Sigmoid colon (tissue), 7 donors: ENCODE measurements around the gene ADAMTSL2. TPM values are rescaled to one million over a fixed set of nuclear protein-coding genes. Genes with fewer than 3 reads are reported as not detected.

Experiments used
- DNase-seq: peaks from one replicate; pipeline ENCODE4 v3.0.0-alpha.2; 2019
- H3K27ac ChIP-seq, 4 donors: fragments of 200-600 bp; sonication (generic); one replicate each; pipeline ENCODE4 v1.5.1; 2016 to 2019; ENCODE audit warnings: mild to moderate bottlenecking in 1 of 4
- H3K27me3 ChIP-seq, 3 donors: fragments of 200-600 bp; sonication (generic); one replicate each; pipeline ENCODE4 v1.5.1; 2019; ENCODE audit warnings: mild to moderate bottlenecking in 1 of 3
- H3K36me3 ChIP-seq, 4 donors: fragments of 200-600 bp; sonication (generic); one replicate each; pipeline ENCODE4 v1.5.1; 2016 to 2019
- H3K4me1 ChIP-seq, 4 donors: fragments of 200-600 bp; sonication (generic); one replicate each; pipeline ENCODE4 v1.5.1; 2017 to 2019
- H3K4me3 ChIP-seq, 4 donors: fragments of 200-600 bp; sonication (generic); one replicate each; pipeline ENCODE4 v1.5.1; 2017 to 2019; ENCODE audit warnings: mild to moderate bottlenecking in 2 of 4, moderate library complexity in 1 of 4
- H3K9me3 ChIP-seq, 4 donors: fragments of 200-600 bp in 3 of 4; sonication (generic) in 3 of 4; one replicate each; pipeline versions ENCODE4 v1.5.1 to v1.6.1; 2013 to 2019
- EP300 ChIP-seq, 4 donors: sonication (generic); formaldehyde crosslinking; IDR thresholded peaks; one replicate each; pipeline ENCODE4 v1.6.1; 2017; ENCODE audit warnings: antibody characterized with exemption in 4 of 4
- POLR2A ChIP-seq, 2 donors: fragments of 450-650 bp; IDR thresholded peaks; one replicate each; pipeline ENCODE4 v1.6.1; 2016; ENCODE audit warnings: antibody characterized with exemption in 2 of 2, mild to moderate bottlenecking in 2 of 2, moderate library complexity in 2 of 2
- POLR2AphosphoS5 ChIP-seq, 4 donors: sonication (generic); formaldehyde crosslinking; IDR thresholded peaks; one replicate each; pipeline ENCODE4 v1.6.1; 2017; ENCODE audit warnings: antibody characterized with exemption in 4 of 4
- WGBS, 2 donors: extraction: QIAGEN DNeasy Blood & Tissue Kit; methylation state at CpG; one replicate each; pipeline ENCODE4 v1.1.7; 2013; 5-methylcytosine and 5-hydroxymethylcytosine counted together
- intact Hi-C: fragments of 100-400 bp; cut with DNase I; formaldehyde crosslinking; loops from one replicate; pipeline ENCODE4 v1.15.1; 2023
- polyA plus RNA-seq, 3 donors: library from polyadenylated mRNA; stranded (reverse); fragments of 200-250 nt; gene quantifications; one replicate each; pipeline ENCODE4 v1.2.3, GENCODE V29; 2013
- total RNA-seq, 4 donors: library from RNA; depleted of rRNA; stranded (reverse); fragments of >200 nt; gene quantifications; one replicate each; pipeline ENCODE4 v1.1.0, GENCODE V29; 2016
- TF ChIP-seq, protein P1 (sequence below), 4 experiments: fragments of 450-650 bp in 3 of 4; fragments of 200-600 bp in 1 of 4; IDR thresholded peaks; one replicate each; pipeline ENCODE4 v1.5.1; 2016 to 2019; ENCODE audit warnings: antibody characterized with exemption in 4 of 4, mild to moderate bottlenecking in 3 of 4, moderate library complexity in 2 of 4
- donor health status: healthy with polysubstance abuse.
- donor health status: Bipolar disorder and iron deficiency.
- donor health status: healthy.

ADAMTSL2 gene
- total and polyA plus RNA-seq, 7 donors: 0.33 to 4.2 (median 0.81) TPM

DNA sequence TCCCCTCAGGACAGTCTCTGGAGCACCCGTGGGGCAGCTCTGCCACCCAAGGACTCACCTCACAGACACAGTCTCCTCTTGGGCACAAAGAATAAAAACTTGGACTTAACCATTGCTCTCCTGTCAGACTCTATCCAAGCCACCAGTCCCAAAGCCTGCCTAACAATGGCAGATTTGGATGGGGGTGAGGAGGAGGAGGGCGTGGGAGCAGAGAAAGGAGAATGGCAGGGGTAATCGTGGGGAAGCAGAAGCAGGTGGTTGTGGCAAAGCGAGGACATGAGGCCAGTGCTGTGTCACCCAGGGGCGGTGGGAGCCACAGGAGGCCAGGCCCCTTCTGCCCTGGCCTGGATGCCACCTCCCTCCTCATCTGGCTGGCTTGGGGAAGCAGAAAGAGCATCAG lies 80.2 kb downstream of the ADAMTSL2 start:
- no peaks in the 10 kb centered on the region for H3K4me1 ChIP-seq
- no peak for TF ChIP-seq POLR2AphosphoS5 (IDR thresholded peaks at IDR 0.05)
- no peak for TF ChIP-seq EP300 (IDR thresholded peaks at IDR 0.05)
- no peak for TF ChIP-seq POLR2A (IDR thresholded peaks at IDR 0.05)
- TF ChIP-seq, protein P1, sequence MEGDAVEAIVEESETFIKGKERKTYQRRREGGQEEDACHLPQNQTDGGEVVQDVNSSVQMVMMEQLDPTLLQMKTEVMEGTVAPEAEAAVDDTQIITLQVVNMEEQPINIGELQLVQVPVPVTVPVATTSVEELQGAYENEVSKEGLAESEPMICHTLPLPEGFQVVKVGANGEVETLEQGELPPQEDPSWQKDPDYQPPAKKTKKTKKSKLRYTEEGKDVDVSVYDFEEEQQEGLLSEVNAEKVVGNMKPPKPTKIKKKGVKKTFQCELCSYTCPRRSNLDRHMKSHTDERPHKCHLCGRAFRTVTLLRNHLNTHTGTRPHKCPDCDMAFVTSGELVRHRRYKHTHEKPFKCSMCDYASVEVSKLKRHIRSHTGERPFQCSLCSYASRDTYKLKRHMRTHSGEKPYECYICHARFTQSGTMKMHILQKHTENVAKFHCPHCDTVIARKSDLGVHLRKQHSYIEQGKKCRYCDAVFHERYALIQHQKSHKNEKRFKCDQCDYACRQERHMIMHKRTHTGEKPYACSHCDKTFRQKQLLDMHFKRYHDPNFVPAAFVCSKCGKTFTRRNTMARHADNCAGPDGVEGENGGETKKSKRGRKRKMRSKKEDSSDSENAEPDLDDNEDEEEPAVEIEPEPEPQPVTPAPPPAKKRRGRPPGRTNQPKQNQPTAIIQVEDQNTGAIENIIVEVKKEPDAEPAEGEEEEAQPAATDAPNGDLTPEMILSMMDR (IDR thresholded peaks at IDR 0.05): no peak
- H3K4me3 ChIP-seq: no peak overlapping the region
- WGBS, 2 donors: 50 to 61% methylated on average over 5 of the region's 5 CpGs
- H3K27me3 ChIP-seq: peaks cover 4 to 97% (median 56%) of the 10 kb centered on the region in 3 donors
- no peak overlapping the region for H3K27ac ChIP-seq
- intact Hi-C loops: no loop called here
- no peak for DNase-seq
- H3K9me3 ChIP-seq: no peaks in the 10 kb centered on the region
- H3K36me3 ChIP-seq: no peaks in the 10 kb centered on the region

DNA sequence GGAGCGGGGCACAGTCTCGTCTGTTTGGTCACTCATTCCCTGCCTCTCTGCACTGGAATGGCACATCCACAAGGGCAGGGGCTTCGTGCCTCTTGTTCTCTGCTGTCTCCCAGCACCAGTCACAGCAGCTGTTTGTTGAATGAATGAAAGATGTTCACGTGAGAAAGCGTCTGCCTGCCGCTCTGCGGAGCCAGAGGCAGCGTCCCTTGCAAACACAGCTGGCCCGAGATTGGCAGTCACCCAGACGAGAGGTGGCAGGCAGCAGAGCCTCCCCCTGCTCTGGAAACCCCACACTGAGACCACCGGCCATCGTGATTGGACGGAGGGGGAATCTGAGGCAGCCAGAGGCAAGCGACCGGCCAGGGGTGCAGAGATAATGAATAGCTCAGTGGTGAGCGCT lies 80.7 kb downstream of the ADAMTSL2 start:
- TF ChIP-seq EP300 (IDR thresholded peaks at IDR 0.05): no peak
- TF ChIP-seq, protein P1 (IDR thresholded peaks at IDR 0.05): no peak
- TF ChIP-seq POLR2A (IDR thresholded peaks at IDR 0.05): no peak
- no peak for TF ChIP-seq POLR2AphosphoS5 (IDR thresholded peaks at IDR 0.05)
- Histone ChIP-seq H3K9me3 (no peaks in the 10 kb centered on the region), H3K4me3 (no peak overlapping the region), H3K36me3 (no peaks in the 10 kb centered on the region), H3K27me3 (peaks cover 4 to 92% (median 54%) of the 10 kb centered on the region in 3 donors), H3K27ac (no peak overlapping the region), H3K4me1 (peaks cover 0 to 4% (median 0%) of the 10 kb centered on the region in 4 donors)
- WGBS, 2 donors: 37 to 48% methylated on average over 16 of the region's 16 CpGs
- intact Hi-C loops: no loop called here
- no peak for DNase-seq

DNA sequence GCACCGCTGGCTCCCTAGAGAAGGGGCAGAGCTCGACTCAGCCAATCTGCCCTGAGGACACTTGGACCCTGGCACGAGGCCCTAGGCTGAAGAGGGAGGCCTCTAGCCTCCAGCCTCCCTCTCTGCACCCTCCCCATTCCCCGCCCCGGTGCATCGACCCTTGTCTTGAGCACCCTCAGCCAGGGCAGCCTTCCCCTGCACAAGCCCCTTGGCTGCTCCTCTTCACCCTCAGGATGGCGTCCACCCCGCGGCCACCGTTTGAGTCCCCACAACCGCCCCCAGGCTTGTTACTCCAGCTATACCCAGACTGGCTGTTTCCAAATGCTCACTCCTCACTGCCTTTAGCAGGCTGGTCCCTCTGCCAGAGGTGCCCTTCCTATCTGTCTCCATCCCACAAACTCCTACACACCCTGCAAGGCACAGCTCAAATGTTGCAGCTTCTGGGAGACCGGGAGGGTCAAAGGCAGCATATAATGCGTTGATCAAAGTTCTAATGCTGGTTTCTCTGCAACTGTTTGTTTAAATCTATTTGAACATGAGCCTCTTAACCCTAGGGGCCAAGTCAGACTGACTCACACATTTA lies 81.2 kb downstream of the ADAMTSL2 start:
- Histone ChIP-seq H3K27me3 (peaks cover 4 to 87% (median 48%) of the 10 kb centered on the region in 3 donors), H3K4me3 (no peak overlapping the region), H3K9me3 (no peaks in the 10 kb centered on the region), H3K4me1 (peaks cover 0 to 4% (median 0%) of the 10 kb centered on the region in 4 donors), H3K36me3 (no peaks in the 10 kb centered on the region), H3K27ac (no peak overlapping the region)
- TF ChIP-seq EP300 (IDR thresholded peaks at IDR 0.05) (no peak), POLR2A (IDR thresholded peaks at IDR 0.05) (no peak), POLR2AphosphoS5 (IDR thresholded peaks at IDR 0.05) (no peak)
- TF ChIP-seq, protein P1 (IDR thresholded peaks at IDR 0.05): no peak
- DNase-seq: no peak
- intact Hi-C loops: no loop called here
- 68 to 76% methylated on average over 13 of the region's 13 CpGs for WGBS, 2 donors

DNA sequence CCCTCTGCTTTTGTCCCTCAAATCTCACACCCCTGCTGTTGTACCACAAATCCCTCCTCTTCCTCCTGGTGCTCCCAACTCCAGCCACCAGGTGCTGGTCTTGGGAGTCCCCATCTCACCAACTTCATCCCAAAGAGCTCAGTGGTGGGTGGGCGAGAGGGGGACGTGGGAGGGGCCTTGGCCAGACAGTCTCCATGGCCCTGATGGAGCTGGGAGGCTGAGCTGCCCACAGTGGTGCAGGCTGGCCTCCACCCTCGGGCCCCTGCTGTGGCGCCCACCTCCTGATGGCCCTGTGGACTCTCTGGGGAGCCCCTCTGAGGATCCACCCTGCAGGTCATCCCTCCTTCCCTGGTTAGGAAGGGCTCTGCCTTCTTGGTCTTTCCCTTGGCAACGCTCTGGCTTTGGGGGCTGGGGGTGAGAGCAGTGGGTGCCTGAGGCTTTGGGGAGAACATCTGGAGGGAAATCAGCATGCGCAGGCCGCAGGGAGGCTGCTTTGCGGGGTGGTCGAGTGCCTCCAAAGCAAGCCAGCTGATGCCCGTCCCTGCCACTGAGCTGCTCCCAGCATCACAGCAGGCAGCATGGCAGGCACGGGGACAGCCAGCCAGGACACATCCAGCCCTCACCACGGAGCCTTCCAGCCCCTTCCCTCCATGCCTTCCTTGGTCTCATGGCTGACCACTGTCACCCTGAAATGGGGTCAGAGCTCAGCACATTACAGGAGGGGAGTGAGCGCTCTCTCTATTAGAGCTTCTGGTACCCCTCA lies 82.3 kb downstream of the ADAMTSL2 start:
- TF ChIP-seq POLR2AphosphoS5 (IDR thresholded peaks at IDR 0.05): no peak
- TF ChIP-seq EP300 (IDR thresholded peaks at IDR 0.05): no peak
- TF ChIP-seq POLR2A (IDR thresholded peaks at IDR 0.05): no peak
- TF ChIP-seq, protein P1 (IDR thresholded peaks at IDR 0.05): no peak
- Histone ChIP-seq H3K4me3 (no peak overlapping the region), H3K27ac (no peak overlapping the region), H3K27me3 (peaks cover 0 to 75% (median 43%) of the 10 kb centered on the region in 3 donors), H3K36me3 (no peaks in the 10 kb centered on the region), H3K9me3 (no peaks in the 10 kb centered on the region), H3K4me1 (peaks cover 0 to 4% (median 0%) of the 10 kb centered on the region in 4 donors)
- WGBS, 2 donors: 77 to 83% methylated on average over 13 of the region's 13 CpGs
- intact Hi-C loops: no loop called here
- no peak for DNase-seq
